Measurements from ENCODE around the gene SEC63. TPM values are rescaled to one million over a fixed set of nuclear protein-coding genes. Genes with fewer than 3 reads are reported as not detected.
A peak's percentile ranks its signal among the peaks of the same experiment; 100 is the strongest.

Gene SEC63
- polyA plus RNA-seq, 6 donors from 2014 or later = 30.3 to 57.6 (median 37.1) TPM

- Mint-ChIP-seq H3K27me3 (no peaks in the 10 kb centered on the region), H3K9me3 (peaks cover 0 to 2% (median 0%) of the 10 kb centered on the region in 7 donors), H3K36me3 (no peaks in the 10 kb centered on the region), H3K4me3 (no peak overlapping the region), H3K4me1 (peaks cover under 1 to 7% (median 3%) of the 10 kb centered on the region in 3 donors), H3K27ac (peak overlapping the region in 3 of 6 donors; percentile 28 to 78 (median 39))
- DNase-seq (no peak), ATAC-seq (ENCODE audit: low read depth in 2 of 2) (no peak)
These were observed 127.9 kb downstream of the SEC63 start for GRCh38 chr6:107830060-107830459.

DNA sequence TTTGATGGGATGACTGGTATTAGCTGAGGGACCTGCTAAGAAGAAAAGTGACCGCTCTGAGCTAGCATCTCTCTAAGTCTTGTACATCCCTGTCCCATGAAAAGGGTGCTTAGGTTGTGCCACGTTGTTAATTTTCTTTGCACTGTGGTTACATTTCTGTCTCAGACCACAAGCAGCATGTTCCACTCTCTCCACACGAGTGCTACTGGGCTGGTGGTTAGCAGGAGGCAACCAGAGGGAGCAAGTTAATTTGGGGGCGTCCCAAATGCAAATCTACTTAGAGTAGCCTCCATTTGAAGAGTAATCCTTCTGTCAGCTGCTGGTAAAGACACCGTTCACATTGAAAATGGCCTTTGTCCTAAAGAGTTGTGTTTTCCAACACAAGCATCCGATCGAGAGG, 130.5 kb downstream of the SEC63 start:
- no peak for ATAC-seq (ENCODE audit: low read depth in 2 of 2)
- no peaks in the 10 kb centered on the region for H3K36me3 Mint-ChIP-seq
- no peaks in the 10 kb centered on the region for H3K27me3 Mint-ChIP-seq
- H3K9me3 Mint-ChIP-seq = peaks cover 0 to 2% (median 0%) of the 10 kb centered on the region in 7 donors
- H3K27ac Mint-ChIP-seq = peak overlapping the region in 3 of 6 donors; percentile 57 to 80 (median 60)
- H3K4me1 Mint-ChIP-seq = peaks cover 14 to 32% (median 21%) of the 10 kb centered on the region in 3 donors
- no peak overlapping the region for H3K4me3 Mint-ChIP-seq
- DNase-seq = no peak

DNA sequence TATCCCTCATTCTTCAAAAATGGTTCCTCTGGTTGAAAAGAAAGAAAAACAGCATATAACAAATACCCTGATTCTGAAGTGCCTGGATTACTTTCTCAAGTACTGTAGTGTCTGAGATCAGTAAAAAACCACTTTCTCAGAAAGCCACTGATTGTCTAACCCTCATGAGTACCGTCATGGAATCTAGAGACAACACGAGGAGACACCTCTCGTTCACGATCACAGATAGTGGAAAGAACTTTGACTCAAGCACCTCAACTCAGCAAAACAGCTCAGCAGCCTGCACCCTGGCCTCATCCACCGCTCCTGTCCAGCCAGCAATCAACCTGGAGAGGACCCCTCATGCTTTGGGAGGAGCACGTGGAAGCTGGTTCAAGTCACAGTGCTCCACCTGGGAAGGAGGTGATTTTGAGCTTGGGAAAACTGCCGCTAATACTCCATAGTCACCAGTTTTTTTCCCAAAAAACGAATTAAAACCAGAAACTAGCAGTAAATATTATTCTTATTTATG, 134.9 kb downstream of the SEC63 start:
- ATAC-seq (ENCODE audit: low read depth in 2 of 2) (no peak), DNase-seq (peak; percentile 18)
- Mint-ChIP-seq H3K4me1 (peaks cover 45 to 76% (median 48%) of the 10 kb centered on the region in 3 donors), H3K36me3 (no peaks in the 10 kb centered on the region), H3K27me3 (no peaks in the 10 kb centered on the region), H3K27ac (peak overlapping the region; percentile 95 to 100 (median 98)), H3K9me3 (peaks cover 0 to 2% (median 0%) of the 10 kb centered on the region in 7 donors), H3K4me3 (peak overlapping the region; percentile 87 to 99 (median 96))

DNA sequence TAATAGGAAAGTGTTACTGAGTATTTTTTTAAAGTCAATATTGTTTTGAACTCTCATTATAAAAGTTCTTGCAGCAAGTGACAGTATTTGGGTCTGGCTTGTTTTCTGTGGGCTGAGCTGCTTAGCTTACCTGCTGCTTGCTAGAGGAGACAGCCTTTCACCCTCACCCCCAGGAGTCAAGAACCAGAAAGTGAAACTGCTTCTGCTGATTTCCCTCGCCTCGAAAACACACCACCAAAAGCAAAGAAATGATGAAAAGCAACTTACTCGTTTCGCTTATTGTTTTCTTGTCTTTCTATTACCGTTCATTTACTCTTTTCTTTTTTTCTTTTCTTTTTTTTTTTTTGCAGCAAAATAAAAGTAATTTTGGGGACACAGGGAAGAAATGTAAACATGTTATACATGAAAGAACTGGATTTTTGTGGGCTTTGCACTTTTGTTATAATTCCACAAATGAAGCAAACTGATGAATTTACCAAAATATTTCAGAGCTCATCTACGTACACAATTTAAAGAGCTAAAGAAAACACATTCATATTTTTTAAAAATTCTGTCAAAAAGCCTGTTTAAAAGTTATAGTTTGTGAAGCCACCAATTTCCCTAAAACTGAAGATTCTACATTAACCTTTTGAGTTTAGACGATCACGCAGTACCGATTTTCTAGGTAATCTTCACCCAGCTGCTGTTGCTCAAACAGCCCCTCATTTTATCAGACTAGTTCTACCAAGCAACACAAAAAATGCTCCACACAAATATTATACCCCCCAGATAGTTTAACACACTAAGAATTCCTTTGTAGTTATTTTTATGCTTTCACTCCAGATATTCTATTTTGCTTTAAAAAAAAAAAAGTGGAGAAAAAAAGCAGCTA, 135.6 kb downstream of the SEC63 start:
- Mint-ChIP-seq H3K27me3 (no peaks in the 10 kb centered on the region), H3K4me3 (peak overlapping the region; percentile 87 to 99 (median 96)), H3K36me3 (no peaks in the 10 kb centered on the region), H3K27ac (peak overlapping the region; percentile 95 to 100 (median 98)), H3K9me3 (peaks cover 0 to 2% (median 0%) of the 10 kb centered on the region in 7 donors), H3K4me1 (peaks cover 48 to 79% (median 52%) of the 10 kb centered on the region in 3 donors)
- no peak for ATAC-seq (ENCODE audit: low read depth in 2 of 2)
- peak; percentile 53 for DNase-seq

DNA sequence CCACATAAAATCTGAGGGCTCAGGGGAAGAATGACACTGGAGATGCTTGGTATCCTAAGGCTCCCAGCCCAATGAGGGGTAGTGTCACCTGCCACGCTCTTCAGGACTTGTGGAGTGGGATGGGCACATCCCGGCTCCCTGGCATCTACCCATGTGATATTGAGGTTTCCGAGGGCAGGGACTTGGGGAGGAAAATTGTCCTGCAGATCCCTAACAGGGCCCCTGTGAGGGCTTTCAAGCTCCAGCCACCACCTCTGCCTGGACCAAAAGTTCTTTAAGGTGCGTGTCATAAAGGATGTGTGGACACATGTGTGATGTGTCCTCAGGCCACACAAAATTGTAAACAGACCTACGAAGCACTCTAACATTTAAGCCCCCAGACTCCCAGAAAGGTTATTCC, 136.4 kb downstream of the SEC63 start:
- Mint-ChIP-seq H3K4me1 (peaks cover 48 to 83% (median 55%) of the 10 kb centered on the region in 3 donors), H3K9me3 (peaks cover 0 to 2% (median 0%) of the 10 kb centered on the region in 7 donors), H3K27me3 (no peaks in the 10 kb centered on the region), H3K36me3 (no peaks in the 10 kb centered on the region), H3K4me3 (peak overlapping the region; percentile 87 to 99 (median 96)), H3K27ac (peak overlapping the region; percentile 91 to 100 (median 98))
- ATAC-seq (ENCODE audit: low read depth in 2 of 2) (no peak), DNase-seq (no peak)

- Mint-ChIP-seq H3K27ac (peak overlapping the region; percentile 86 to 100 (median 94)), H3K36me3 (no peaks in the 10 kb centered on the region), H3K4me1 (peaks cover 48 to 83% (median 55%) of the 10 kb centered on the region in 3 donors), H3K4me3 (peak overlapping the region; percentile 86 to 99 (median 96)), H3K27me3 (no peaks in the 10 kb centered on the region), H3K9me3 (peaks cover 0 to 2% (median 0%) of the 10 kb centered on the region in 7 donors)
- DNase-seq (peak; percentile 57), ATAC-seq (ENCODE audit: low read depth in 2 of 2) (peak in 1 of 2 donors; percentile 15)
These were observed 137.4 kb downstream of the SEC63 start for GRCh38 chr6:107820338-107821261.

DNA sequence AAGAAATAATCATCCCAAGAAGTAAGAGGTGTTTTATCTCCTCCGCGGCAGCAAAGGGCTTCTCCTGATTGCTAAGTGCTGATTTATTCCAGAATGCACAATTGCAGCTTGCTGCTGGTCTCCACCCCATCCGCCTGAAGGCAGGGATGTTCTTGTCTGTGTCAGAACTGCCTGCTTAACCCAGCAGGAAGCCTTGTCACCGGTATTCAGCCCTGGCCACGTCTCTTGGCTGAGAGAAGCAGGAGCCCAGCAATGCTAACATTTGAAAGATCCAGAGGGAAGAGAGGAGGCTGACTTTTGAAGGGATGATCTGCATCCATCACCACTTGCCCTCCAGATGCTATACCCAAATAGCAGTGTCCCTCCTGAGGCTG, 138.1 kb downstream of the SEC63 start:
- no peak for DNase-seq
- no peaks in the 10 kb centered on the region for H3K9me3 Mint-ChIP-seq
- H3K36me3 Mint-ChIP-seq = no peaks in the 10 kb centered on the region
- peak overlapping the region in 4 of 6 donors; percentile 73 to 98 (median 92) for H3K27ac Mint-ChIP-seq
- H3K4me1 Mint-ChIP-seq = peaks cover 47 to 79% (median 54%) of the 10 kb centered on the region in 3 donors
- ATAC-seq (ENCODE audit: low read depth in 2 of 2) = no peak
- no peaks in the 10 kb centered on the region for H3K27me3 Mint-ChIP-seq
- H3K4me3 Mint-ChIP-seq = peak overlapping the region in 7 of 8 donors; percentile 87 to 99 (median 96)

GRCh38 chr6:107819217-107819616, 138.8 kb downstream of the SEC63 start:
- Mint-ChIP-seq H3K4me3 (peak overlapping the region in 2 of 8 donors; percentile 26 to 87), H3K27me3 (no peaks in the 10 kb centered on the region), H3K27ac (peak overlapping the region; percentile 40 to 98 (median 73)), H3K36me3 (no peaks in the 10 kb centered on the region), H3K9me3 (no peaks in the 10 kb centered on the region), H3K4me1 (peaks cover 40 to 71% (median 50%) of the 10 kb centered on the region in 3 donors)
- DNase-seq = no peak
- no peak for ATAC-seq (ENCODE audit: low read depth in 2 of 2)

GRCh38 chr6:107818272-107818671, 139.7 kb downstream of the SEC63 start:
- H3K9me3 Mint-ChIP-seq = no peaks in the 10 kb centered on the region
- H3K4me1 Mint-ChIP-seq = peaks cover 36 to 62% (median 49%) of the 10 kb centered on the region in 3 donors
- DNase-seq = no peak
- peak overlapping the region in 2 of 8 donors; percentile 13 to 25 for H3K4me3 Mint-ChIP-seq
- H3K27me3 Mint-ChIP-seq = no peaks in the 10 kb centered on the region
- peak overlapping the region in 2 of 6 donors; percentile 18 to 98 for H3K27ac Mint-ChIP-seq
- no peak for ATAC-seq (ENCODE audit: low read depth in 2 of 2)
- H3K36me3 Mint-ChIP-seq = no peaks in the 10 kb centered on the region

GRCh38 chr6:107817784-107818183, 140.2 kb downstream of the SEC63 start:
- peak overlapping the region in 5 of 6 donors; percentile 0 to 98 (median 67) for H3K27ac Mint-ChIP-seq
- no peaks in the 10 kb centered on the region for H3K27me3 Mint-ChIP-seq
- peak overlapping the region in 2 of 8 donors; percentile 13 to 48 for H3K4me3 Mint-ChIP-seq
- DNase-seq (no peak), ATAC-seq (ENCODE audit: low read depth in 2 of 2) (no peak)
- H3K9me3 Mint-ChIP-seq = no peaks in the 10 kb centered on the region
- no peaks in the 10 kb centered on the region for H3K36me3 Mint-ChIP-seq
- H3K4me1 Mint-ChIP-seq = peaks cover 31 to 57% (median 44%) of the 10 kb centered on the region in 3 donors

All from naive B cell (primary cell).